ENCODE data around the gene PSMG3. TPM values are rescaled to one million over a fixed set of nuclear protein-coding genes. Genes with fewer than 3 reads are reported as not detected.
A peak's percentile ranks its signal among the peaks of the same experiment; 100 is the strongest.

Gene PSMG3
- polyA plus RNA-seq, 1 donor (not counting 4 experiments of a cell fraction or from before 2014, with no cell fraction given): 49.6 TPM

- Histone ChIP-seq H4K20me1 (ENCODE audit: control insufficient read depth, extremely low read depth, insufficient read depth, low read length) (no peaks in the 10 kb centered on the region), H3K4me2 (ENCODE audit: control insufficient read depth, extremely low read depth, insufficient read depth, low read depth, low read length) (peak within 1 kb of the TSS; percentile 67), H3K9me3 (ENCODE audit: control insufficient read depth, low read depth, low read length) (no peaks in the 10 kb centered on the region), H3K27ac (ENCODE audit: control insufficient read depth, insufficient read depth, low read length) (peak within 1 kb of the TSS; percentile 63), H2AFZ (ENCODE audit: control insufficient read depth, low read length) (peak within 1 kb of the TSS; percentile 81), H3K9me1 (ENCODE audit: control insufficient read depth, extremely low read depth, insufficient read depth, low read length) (no peaks in the 10 kb centered on the region), H3K36me3 (ENCODE audit: control insufficient read depth in 2 of 2, extremely low read depth in 1 of 2, insufficient read depth in 2 of 2, low read length in 2 of 2) (no peaks in the 10 kb centered on the region), H3K4me1 (ENCODE audit: control insufficient read depth, extremely low read depth, insufficient read depth, low read length) (peaks cover 38% of the 10 kb centered on the region), H3K4me3 (ENCODE audit: control insufficient read depth in 2 of 3, extremely low read depth in 1 of 3, insufficient read depth in 2 of 3, low read depth in 1 of 3, low read length in 3 of 3) (peak within 1 kb of the TSS in 1 of 3 experiments; percentile 26), H3K9ac (ENCODE audit: control insufficient read depth, extremely low read depth, insufficient read depth, low read length) (peak within 1 kb of the TSS; percentile 67), H3K79me2 (ENCODE audit: control insufficient read depth, insufficient read depth, low read length) (no peaks in the 10 kb centered on the region), H3K27me3 (ENCODE audit: control insufficient read depth, extremely low read depth, insufficient read depth, low read length) (no peaks in the 10 kb centered on the region)
- dilution Hi-C loops (cut with MboI; ENCODE audit: extremely low pct_ligation_motif_present, low sequenced_read_pairs): no loop called here
- DNase-seq (ENCODE audit: low read depth, low spot score) (no peak), FAIRE-seq (no peak)
- TF ChIP-seq CTCF (optimal IDR thresholded peaks at IDR 0.05 in 1 of 3, IDR thresholded peaks at IDR 0.05 in 1 of 3, conservative IDR thresholded peaks at IDR 0.05 in 1 of 3; ENCODE audit: extremely low read depth in 1 of 3, insufficient read depth in 2 of 3, low read length in 3 of 3) (peak in 2 of 3 experiments; percentile 51 to 78), EZH2 (IDR thresholded peaks at IDR 0.05; ENCODE audit: low read length) (no peak)
These were observed 13.9 kb downstream of the PSMG3 start, which contains the start of gene TMEM184A for GRCh38 chr7:1555813-1556543. Gene TMEM184A (minus strand): TSS chr7:1556205. CDS start chr7:1555484, 721 bp downstream.

DNA sequence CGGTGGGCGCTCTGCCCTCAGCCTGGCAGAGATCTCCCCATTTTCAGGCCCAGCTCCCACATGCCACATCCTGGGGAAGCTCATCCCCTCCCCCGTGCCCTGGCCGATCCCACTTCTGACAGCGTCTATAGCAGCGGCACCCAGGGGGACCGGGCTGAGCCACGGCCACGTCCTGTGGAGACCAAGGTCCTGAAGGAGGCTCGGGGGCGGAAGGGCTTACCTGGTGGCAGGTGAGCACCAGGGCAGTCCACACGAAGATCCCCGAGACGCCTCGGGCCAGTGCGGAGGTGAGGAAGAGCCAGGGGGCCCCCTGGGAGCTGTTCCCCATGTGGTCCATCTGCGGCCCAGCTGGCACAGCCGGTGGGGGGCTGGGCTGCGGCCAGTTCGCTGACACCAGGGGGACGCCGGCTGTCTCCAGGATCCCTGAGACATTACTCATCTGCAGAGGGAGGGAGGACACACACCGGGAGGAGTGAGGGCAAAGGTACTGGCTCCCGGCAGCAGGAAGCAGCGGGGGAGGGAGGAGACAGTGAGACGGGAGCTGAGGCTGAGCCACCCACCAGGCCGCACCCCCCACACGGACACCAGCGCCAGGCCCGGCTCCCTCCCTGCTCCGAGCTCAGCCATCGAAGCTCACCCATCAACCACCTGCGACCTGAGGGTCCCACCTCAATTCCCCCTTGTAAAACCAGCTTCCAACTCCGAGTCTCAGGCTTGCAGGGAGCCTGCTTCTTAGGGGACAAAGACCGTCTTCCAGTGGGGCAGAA is 14.6 kb downstream of the PSMG3 start:
- dilution Hi-C loops (cut with MboI; ENCODE audit: extremely low pct_ligation_motif_present, low sequenced_read_pairs): no loop called here
- Histone ChIP-seq H3K9me3 (ENCODE audit: control insufficient read depth, low read depth, low read length) (no peaks in the 10 kb centered on the region), H3K4me2 (ENCODE audit: control insufficient read depth, extremely low read depth, insufficient read depth, low read depth, low read length) (peak overlapping the region; percentile 67), H4K20me1 (ENCODE audit: control insufficient read depth, extremely low read depth, insufficient read depth, low read length) (no peaks in the 10 kb centered on the region), H2AFZ (ENCODE audit: control insufficient read depth, low read length) (peak overlapping the region; percentile 81), H3K36me3 (ENCODE audit: control insufficient read depth in 2 of 2, extremely low read depth in 1 of 2, insufficient read depth in 2 of 2, low read length in 2 of 2) (no peaks in the 10 kb centered on the region), H3K4me3 (ENCODE audit: control insufficient read depth in 2 of 3, extremely low read depth in 1 of 3, insufficient read depth in 2 of 3, low read depth in 1 of 3, low read length in 3 of 3) (peak overlapping the region in 1 of 3 experiments; percentile 26), H3K27ac (ENCODE audit: control insufficient read depth, insufficient read depth, low read length) (peak overlapping the region; percentile 63), H3K4me1 (ENCODE audit: control insufficient read depth, extremely low read depth, insufficient read depth, low read length) (peaks cover 33% of the 10 kb centered on the region), H3K9ac (ENCODE audit: control insufficient read depth, extremely low read depth, insufficient read depth, low read length) (peak overlapping the region; percentile 67), H3K27me3 (ENCODE audit: control insufficient read depth, extremely low read depth, insufficient read depth, low read length) (no peaks in the 10 kb centered on the region), H3K79me2 (ENCODE audit: control insufficient read depth, insufficient read depth, low read length) (no peaks in the 10 kb centered on the region), H3K9me1 (ENCODE audit: control insufficient read depth, extremely low read depth, insufficient read depth, low read length) (no peaks in the 10 kb centered on the region)
- no peak for TF ChIP-seq EZH2 (IDR thresholded peaks at IDR 0.05; ENCODE audit: low read length)
- TF ChIP-seq CTCF (optimal IDR thresholded peaks at IDR 0.05 in 1 of 3, IDR thresholded peaks at IDR 0.05 in 1 of 3, conservative IDR thresholded peaks at IDR 0.05 in 1 of 3; ENCODE audit: extremely low read depth in 1 of 3, insufficient read depth in 2 of 3, low read length in 3 of 3): no peak
- DNase-seq (ENCODE audit: low read depth, low spot score) (no peak), FAIRE-seq (peak; percentile 80)
